ENCODE data around the gene MS4A8. TPM values are rescaled to one million over a fixed set of nuclear protein-coding genes. Genes with fewer than 3 reads are reported as not detected.
"Not testable (repeated sequence)": the region's sequence is repeated elsewhere in the genome, so short reads cannot be mapped to it uniquely, and the experiment has no call there.

MS4A8 gene
- total RNA-seq, 1 donor from 2014 or later: not detected

GRCh38 chr11:60703374-60703773 lies 4.0 kb downstream of the MS4A8 start:
- Mint-ChIP-seq H3K27me3 (ENCODE audit: low read depth) (peaks cover 2% of the 10 kb centered on the region), H3K36me3 (ENCODE audit: low read depth) (no peaks in the 10 kb centered on the region)
- DNase-seq (ENCODE audit: low read depth, low spot score): no peak

GRCh38 chr11:60705895-60706294 lies 6.5 kb downstream of the MS4A8 start:
- no peak overlapping the region for H3K27ac Mint-ChIP-seq (ENCODE audit: unreplicated experiment)
- no peak for TF ChIP-seq CTCF (conservative IDR thresholded peaks at IDR 0.05)
- no peaks in the 10 kb centered on the region for H3K36me3 Mint-ChIP-seq (ENCODE audit: low read depth)
- H3K9me3 Mint-ChIP-seq: no peaks in the 10 kb centered on the region
- H3K4me1 Mint-ChIP-seq: peaks cover 7% of the 10 kb centered on the region
- H3K4me3 Mint-ChIP-seq: no peak overlapping the region
- DNase-seq (ENCODE audit: low read depth, low spot score): no peak
- peaks cover 2% of the 10 kb centered on the region for H3K27me3 Mint-ChIP-seq (ENCODE audit: low read depth)

More at GRCh38 chr11:60703374-60703773, 4.0 kb downstream of the MS4A8 start:
- TF ChIP-seq CTCF (conservative IDR thresholded peaks at IDR 0.05): no peak
- H3K27ac Mint-ChIP-seq (ENCODE audit: unreplicated experiment): no peak overlapping the region
- H3K4me1 Mint-ChIP-seq: peaks cover 8% of the 10 kb centered on the region
- H3K9me3 Mint-ChIP-seq: no peaks in the 10 kb centered on the region
- H3K4me3 Mint-ChIP-seq: no peak overlapping the region

DNA sequence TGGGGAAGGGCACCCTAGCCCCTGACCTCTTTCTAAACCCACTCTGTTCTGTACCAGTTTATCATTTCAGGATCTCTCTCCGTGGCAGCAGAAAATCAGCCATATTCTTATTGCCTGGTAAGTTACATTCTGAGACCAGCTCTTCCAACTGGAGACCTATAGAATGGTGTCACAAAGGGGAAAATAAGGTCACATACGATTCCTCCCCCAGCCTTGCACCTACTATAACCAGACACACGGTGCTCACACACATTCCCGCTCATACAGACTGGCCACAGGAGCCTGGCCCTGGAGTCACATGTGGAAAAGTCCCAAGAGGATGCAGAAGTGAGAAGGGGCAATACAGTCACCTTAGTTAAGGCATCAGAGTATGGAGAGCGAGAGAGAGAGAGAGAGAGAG lies 7.5 kb downstream of the MS4A8 start:
- Mint-ChIP-seq H3K9me3 (no peaks in the 10 kb centered on the region), H3K36me3 (ENCODE audit: low read depth) (no peaks in the 10 kb centered on the region), H3K27ac (ENCODE audit: unreplicated experiment) (no peak overlapping the region), H3K4me3 (no peak overlapping the region), H3K4me1 (no peaks in the 10 kb centered on the region), H3K27me3 (ENCODE audit: low read depth) (peaks cover 2% of the 10 kb centered on the region)
- DNase-seq (ENCODE audit: low read depth, low spot score): no peak
- TF ChIP-seq CTCF (conservative IDR thresholded peaks at IDR 0.05): no peak

- Mint-ChIP-seq H3K4me1 (no peaks in the 10 kb centered on the region), H3K27me3 (ENCODE audit: low read depth) (peaks cover 8% of the 10 kb centered on the region), H3K27ac (ENCODE audit: unreplicated experiment) (no peak overlapping the region), H3K4me3 (no peak overlapping the region), H3K36me3 (ENCODE audit: low read depth) (no peaks in the 10 kb centered on the region), H3K9me3 (no peaks in the 10 kb centered on the region)
- DNase-seq (ENCODE audit: low read depth, low spot score): no peak
- peak; percentile 29 for TF ChIP-seq CTCF (conservative IDR thresholded peaks at IDR 0.05)
Observed at GRCh38 chr11:60710482-60710881, 11.1 kb downstream of the MS4A8 start.

GRCh38 chr11:60711276-60711675 lies 11.9 kb downstream of the MS4A8 start:
- peaks cover 10% of the 10 kb centered on the region for H3K27me3 Mint-ChIP-seq (ENCODE audit: low read depth)
- no peak for TF ChIP-seq CTCF (conservative IDR thresholded peaks at IDR 0.05)
- no peaks in the 10 kb centered on the region for H3K9me3 Mint-ChIP-seq
- no peak overlapping the region for H3K27ac Mint-ChIP-seq (ENCODE audit: unreplicated experiment)
- DNase-seq (ENCODE audit: low read depth, low spot score): no peak
- H3K36me3 Mint-ChIP-seq (ENCODE audit: low read depth): no peaks in the 10 kb centered on the region
- no peaks in the 10 kb centered on the region for H3K4me1 Mint-ChIP-seq
- no peak overlapping the region for H3K4me3 Mint-ChIP-seq

DNA sequence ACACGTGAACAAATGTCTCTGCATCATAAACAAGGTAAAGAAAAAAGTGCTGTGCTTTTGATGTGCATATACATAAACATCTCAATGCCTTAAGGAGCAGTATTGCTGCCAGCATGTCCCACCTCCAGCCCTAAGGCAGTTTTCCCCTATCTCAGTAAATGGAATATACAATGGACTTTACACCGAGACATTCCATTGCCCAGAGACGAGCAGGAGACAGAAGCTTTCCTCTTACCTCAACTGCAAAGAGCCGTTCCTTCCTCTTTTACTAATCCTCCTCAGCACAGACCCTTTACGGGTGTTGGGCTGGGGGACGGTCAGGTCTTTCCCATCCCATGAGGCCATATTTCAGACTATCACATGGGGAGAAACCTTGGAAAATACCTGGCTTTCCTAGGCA lies 14.0 kb downstream of the MS4A8 start:
- not testable (repeated sequence) for DNase-seq (ENCODE audit: low read depth, low spot score); H3K4me3 Mint-ChIP-seq; H3K4me1 Mint-ChIP-seq; H3K27me3 Mint-ChIP-seq (ENCODE audit: low read depth); H3K36me3 Mint-ChIP-seq (ENCODE audit: low read depth); H3K9me3 Mint-ChIP-seq; H3K27ac Mint-ChIP-seq (ENCODE audit: unreplicated experiment)

All from neural crest cell (in vitro differentiated cells).